ENCODE results near the gene RBMS1. TPM values are rescaled to one million over a fixed set of nuclear protein-coding genes. Genes with fewer than 3 reads are reported as not detected.
"Not testable (repeated sequence)": the region's sequence is repeated elsewhere in the genome, so short reads cannot be mapped to it uniquely, and the experiment has no call there.

RBMS1 gene
- total RNA-seq, 1 donor from 2014 or later: 93.3 TPM

DNA sequence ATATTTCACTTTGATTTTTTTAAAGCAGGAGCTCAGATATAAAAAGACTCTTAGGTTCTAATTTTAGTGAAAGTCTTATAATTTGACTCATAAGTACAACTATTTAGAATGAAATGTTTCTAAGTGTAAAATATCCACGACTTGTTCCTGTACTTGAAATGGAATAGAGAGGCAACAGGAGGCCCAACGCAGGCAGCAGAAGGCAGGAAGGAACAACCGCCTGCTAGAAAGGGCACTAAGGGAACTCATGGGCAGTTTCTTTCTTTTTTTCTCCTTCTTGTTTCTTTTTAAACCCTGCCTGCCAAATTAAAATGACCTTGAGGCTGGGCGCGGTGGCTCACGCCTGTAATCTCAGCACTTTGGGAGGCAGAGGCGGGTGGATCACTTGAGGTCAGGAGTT is 51.0 kb downstream of the RBMS1 start:
- no peaks in the 10 kb centered on the region for H3K9me3 ChIP-seq
- H3K36me3 ChIP-seq: no peaks in the 10 kb centered on the region
- intact Hi-C loops (cut with DNase I): no loop called here
- H3K27ac ChIP-seq: no peak overlapping the region
- TF ChIP-seq, protein P1, sequence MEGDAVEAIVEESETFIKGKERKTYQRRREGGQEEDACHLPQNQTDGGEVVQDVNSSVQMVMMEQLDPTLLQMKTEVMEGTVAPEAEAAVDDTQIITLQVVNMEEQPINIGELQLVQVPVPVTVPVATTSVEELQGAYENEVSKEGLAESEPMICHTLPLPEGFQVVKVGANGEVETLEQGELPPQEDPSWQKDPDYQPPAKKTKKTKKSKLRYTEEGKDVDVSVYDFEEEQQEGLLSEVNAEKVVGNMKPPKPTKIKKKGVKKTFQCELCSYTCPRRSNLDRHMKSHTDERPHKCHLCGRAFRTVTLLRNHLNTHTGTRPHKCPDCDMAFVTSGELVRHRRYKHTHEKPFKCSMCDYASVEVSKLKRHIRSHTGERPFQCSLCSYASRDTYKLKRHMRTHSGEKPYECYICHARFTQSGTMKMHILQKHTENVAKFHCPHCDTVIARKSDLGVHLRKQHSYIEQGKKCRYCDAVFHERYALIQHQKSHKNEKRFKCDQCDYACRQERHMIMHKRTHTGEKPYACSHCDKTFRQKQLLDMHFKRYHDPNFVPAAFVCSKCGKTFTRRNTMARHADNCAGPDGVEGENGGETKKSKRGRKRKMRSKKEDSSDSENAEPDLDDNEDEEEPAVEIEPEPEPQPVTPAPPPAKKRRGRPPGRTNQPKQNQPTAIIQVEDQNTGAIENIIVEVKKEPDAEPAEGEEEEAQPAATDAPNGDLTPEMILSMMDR (IDR thresholded peaks at IDR 0.05): no peak
- TF ChIP-seq POLR2A (IDR thresholded peaks at IDR 0.05): no peak
- TF ChIP-seq POLR2AphosphoS5 (IDR thresholded peaks at IDR 0.05; ENCODE audit: insufficient read depth in 1 of 2, low read depth in 1 of 2): no peak
- H3K4me3 ChIP-seq: no peak overlapping the region
- no peaks in the 10 kb centered on the region for H3K4me1 ChIP-seq
- no peak for DNase-seq (ENCODE audit: extremely low spot score in 2 of 2)
- no peaks in the 10 kb centered on the region for H3K27me3 ChIP-seq

DNA sequence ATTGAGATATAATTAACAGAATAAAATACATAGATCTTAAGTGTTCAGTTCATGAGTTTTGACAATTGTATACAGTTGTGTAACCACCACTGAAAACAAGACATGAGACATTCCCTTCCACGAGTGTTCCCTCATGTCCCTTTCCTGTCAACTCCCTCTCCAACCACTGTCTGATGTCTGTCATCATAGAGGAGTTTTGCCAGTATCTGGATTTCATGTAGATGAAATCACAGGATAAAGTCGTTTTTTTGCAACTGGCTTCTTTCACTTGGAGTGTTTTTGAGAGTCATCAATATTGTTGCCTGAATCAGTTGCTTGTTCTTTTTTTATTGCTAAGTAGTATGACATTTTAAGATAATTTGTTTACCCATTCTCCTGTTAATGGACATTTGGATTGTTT is 52.7 kb downstream of the RBMS1 start:
- Histone ChIP-seq H3K27me3 (no peaks in the 10 kb centered on the region), H3K27ac (no peak overlapping the region), H3K36me3 (no peaks in the 10 kb centered on the region), H3K9me3 (no peaks in the 10 kb centered on the region), H3K4me1 (no peaks in the 10 kb centered on the region), H3K4me3 (no peak overlapping the region)
- no peak for DNase-seq (ENCODE audit: extremely low spot score in 2 of 2)
- TF ChIP-seq, protein P1 (IDR thresholded peaks at IDR 0.05): no peak
- TF ChIP-seq POLR2A (IDR thresholded peaks at IDR 0.05) (no peak), POLR2AphosphoS5 (IDR thresholded peaks at IDR 0.05; ENCODE audit: insufficient read depth in 1 of 2, low read depth in 1 of 2) (no peak)
- intact Hi-C loops (cut with DNase I): no loop called here

DNA sequence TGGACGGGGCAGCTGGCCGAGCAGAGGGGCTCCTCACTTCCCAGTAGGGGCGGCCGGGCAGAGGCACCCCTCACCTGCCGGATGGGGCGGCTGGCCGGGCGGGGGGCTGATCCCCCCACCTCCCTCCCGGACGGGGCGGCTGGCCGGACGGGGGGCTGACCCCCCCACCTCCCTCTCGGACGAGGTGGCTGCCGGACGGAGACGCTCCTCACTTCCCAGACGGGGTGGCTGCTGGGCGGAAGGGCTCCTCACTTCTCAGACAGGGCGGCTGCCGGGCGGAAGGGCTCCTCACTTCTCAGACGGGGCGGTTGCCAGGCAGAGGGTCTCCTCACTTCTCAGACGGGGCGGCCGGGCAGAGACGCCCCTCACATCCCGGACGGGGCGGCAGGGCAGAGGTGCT is 54.6 kb downstream of the RBMS1 start:
- H3K4me1 ChIP-seq; DNase-seq (ENCODE audit: extremely low spot score in 2 of 2); H3K9me3 ChIP-seq; H3K27me3 ChIP-seq; intact Hi-C loops (cut with DNase I); H3K4me3 ChIP-seq; H3K36me3 ChIP-seq; H3K27ac ChIP-seq: not testable (repeated sequence)

DNA sequence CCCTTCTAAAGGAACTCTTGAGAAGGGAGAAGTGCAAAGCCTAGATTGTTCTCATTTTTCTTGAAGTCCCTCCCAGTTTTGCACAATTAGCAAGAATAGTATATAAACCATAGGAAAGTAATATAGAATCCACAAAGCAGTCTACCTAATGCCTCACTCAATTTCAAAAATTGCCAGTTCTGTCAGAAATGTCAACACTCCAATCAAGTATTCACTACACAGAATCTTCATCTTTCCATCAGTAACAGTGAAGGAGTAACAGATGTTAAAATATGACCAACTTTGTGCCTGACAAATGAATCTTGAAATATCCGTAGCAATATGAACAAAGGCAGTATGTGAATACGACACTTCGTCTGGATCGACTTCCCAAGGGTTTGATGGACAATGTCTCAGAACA is 56.3 kb downstream of the RBMS1 start:
- no peaks in the 10 kb centered on the region for H3K36me3 ChIP-seq
- no peak overlapping the region for H3K27ac ChIP-seq
- DNase-seq (ENCODE audit: extremely low spot score in 2 of 2): no peak
- H3K4me1 ChIP-seq: peaks cover 25% of the 10 kb centered on the region
- H3K4me3 ChIP-seq: no peak overlapping the region
- no peaks in the 10 kb centered on the region for H3K27me3 ChIP-seq
- no peaks in the 10 kb centered on the region for H3K9me3 ChIP-seq
- no peak for TF ChIP-seq POLR2AphosphoS5 (IDR thresholded peaks at IDR 0.05; ENCODE audit: insufficient read depth in 1 of 2, low read depth in 1 of 2)
- TF ChIP-seq, protein P1 (IDR thresholded peaks at IDR 0.05): no peak
- TF ChIP-seq POLR2A (IDR thresholded peaks at IDR 0.05): no peak
- intact Hi-C loops (cut with DNase I): no loop called here

DNA sequence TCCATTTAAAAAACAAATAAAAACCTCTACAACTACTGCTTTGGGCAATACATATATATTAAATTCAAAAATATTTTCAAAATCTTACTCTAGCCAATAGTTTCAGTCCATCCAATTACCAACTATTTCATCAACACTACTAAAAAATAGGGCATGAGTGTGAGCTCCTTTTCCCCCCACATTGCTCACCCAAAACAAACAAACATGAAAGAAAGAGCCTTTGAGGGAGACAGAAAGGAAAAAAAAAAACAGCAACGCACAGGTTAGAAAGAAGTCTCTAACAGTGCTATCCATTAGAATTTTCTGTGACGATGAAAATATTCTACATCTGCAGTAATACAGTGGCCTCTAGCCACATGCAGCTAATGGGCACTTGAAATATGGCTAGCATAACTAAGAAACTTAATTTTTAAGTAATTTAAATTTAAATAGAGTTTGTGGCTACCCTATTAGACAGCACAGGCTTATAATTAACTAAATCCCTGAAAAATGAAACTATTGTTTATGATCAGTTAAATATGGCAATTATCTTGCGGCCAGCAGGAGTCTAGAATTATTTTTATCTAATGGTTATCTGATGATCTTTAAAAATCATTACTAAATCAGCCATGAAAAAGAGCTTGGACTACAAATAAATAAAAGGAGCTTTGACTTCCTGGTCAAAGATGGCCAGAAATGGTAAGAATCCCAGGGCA is 59.2 kb downstream of the RBMS1 start:
- intact Hi-C loops (cut with DNase I): no loop called here
- no peak overlapping the region for H3K4me3 ChIP-seq
- no peak for TF ChIP-seq POLR2AphosphoS5 (IDR thresholded peaks at IDR 0.05; ENCODE audit: insufficient read depth in 1 of 2, low read depth in 1 of 2)
- TF ChIP-seq POLR2A (IDR thresholded peaks at IDR 0.05): no peak
- TF ChIP-seq, protein P1 (IDR thresholded peaks at IDR 0.05): no peak
- H3K27me3 ChIP-seq: no peaks in the 10 kb centered on the region
- peaks cover 28% of the 10 kb centered on the region for H3K4me1 ChIP-seq
- DNase-seq (ENCODE audit: extremely low spot score in 2 of 2): no peak
- no peaks in the 10 kb centered on the region for H3K9me3 ChIP-seq
- H3K27ac ChIP-seq: no peak overlapping the region
- H3K36me3 ChIP-seq: no peaks in the 10 kb centered on the region

Data from vagina (tissue), 2 donors.